Activated B cell treated with CpG ODN at 0.5 μM for 24 hours (primary cell): ENCODE measurements around the gene SCFD2. TPM values are rescaled to one million over a fixed set of nuclear protein-coding genes. Genes with fewer than 3 reads are reported as not detected.
"Not testable (repeated sequence)": the region's sequence is repeated elsewhere in the genome, so short reads cannot be mapped to it uniquely, and the experiment has no call there.

Experiments
- ATAC-seq: fragments of 200-7000 bp; cut with Tn5 transposase; one replicate; pipeline ENCODE4 v1.10.0; 2021; ENCODE audit warnings: low read depth, mild to moderate bottlenecking, moderate library complexity
- CTCF ChIA-PET: fragments of 350-600 bp; sonication (Branson Sonifier 250); formaldehyde crosslinking; loops from one replicate; lab custom pipeline; 2021; ENCODE audit warnings: antibody characterized with exemption; lab: Charles Lee
- POLR2A ChIA-PET: fragments of 350-600 bp; sonication (Branson Sonifier 250); formaldehyde crosslinking; loops from one replicate; lab custom pipeline; 2021; ENCODE audit warnings: antibody characterized with exemption; lab: Charles Lee
- DNase-seq: peaks from one replicate; pipeline ENCODE4 v3.0.0; 2022
- H3K27ac Mint-ChIP-seq: one replicate; pipeline ENCODE4 v1.8.0; 2020; ENCODE audit warnings: mixed read lengths
- H3K27me3 Mint-ChIP-seq: one replicate; pipeline ENCODE4 v1.8.0; 2021; ENCODE audit warnings: mixed read lengths
- H3K36me3 Mint-ChIP-seq: one replicate; pipeline ENCODE4 v1.8.0; 2021; ENCODE audit warnings: low read depth, mixed read lengths
- H3K4me1 Mint-ChIP-seq: one replicate; pipeline ENCODE4 v1.8.0; 2021; ENCODE audit warnings: mixed read lengths
- H3K4me3 Mint-ChIP-seq: one replicate; pipeline ENCODE4 v1.8.0; 2020; ENCODE audit warnings: mild to moderate bottlenecking, mixed read lengths
- H3K9me3 Mint-ChIP-seq: one replicate; pipeline ENCODE4 v1.8.0; 2020; ENCODE audit warnings: mixed read lengths
- intact Hi-C: fragments of 100-400 bp; cut with micrococcal nuclease; formaldehyde crosslinking; loops from one replicate; pipeline ENCODE4 v1.15.1; 2024
- total RNA-seq: library from RNA; stranded (reverse); gene quantifications from 2 replicates; pipeline ENCODE4 v1.2.3, GENCODE V29; 2022
- TF ChIP-seq, protein P1 (sequence below): fragments of 200-600 bp; IDR thresholded peaks from one replicate; pipeline ENCODE4 v1.8.0; 2022; ENCODE audit warnings: antibody characterized with exemption, mild to moderate bottlenecking

SCFD2 gene
- total RNA-seq, 1 donor from 2014 or later, result 46.6 TPM

DNA sequence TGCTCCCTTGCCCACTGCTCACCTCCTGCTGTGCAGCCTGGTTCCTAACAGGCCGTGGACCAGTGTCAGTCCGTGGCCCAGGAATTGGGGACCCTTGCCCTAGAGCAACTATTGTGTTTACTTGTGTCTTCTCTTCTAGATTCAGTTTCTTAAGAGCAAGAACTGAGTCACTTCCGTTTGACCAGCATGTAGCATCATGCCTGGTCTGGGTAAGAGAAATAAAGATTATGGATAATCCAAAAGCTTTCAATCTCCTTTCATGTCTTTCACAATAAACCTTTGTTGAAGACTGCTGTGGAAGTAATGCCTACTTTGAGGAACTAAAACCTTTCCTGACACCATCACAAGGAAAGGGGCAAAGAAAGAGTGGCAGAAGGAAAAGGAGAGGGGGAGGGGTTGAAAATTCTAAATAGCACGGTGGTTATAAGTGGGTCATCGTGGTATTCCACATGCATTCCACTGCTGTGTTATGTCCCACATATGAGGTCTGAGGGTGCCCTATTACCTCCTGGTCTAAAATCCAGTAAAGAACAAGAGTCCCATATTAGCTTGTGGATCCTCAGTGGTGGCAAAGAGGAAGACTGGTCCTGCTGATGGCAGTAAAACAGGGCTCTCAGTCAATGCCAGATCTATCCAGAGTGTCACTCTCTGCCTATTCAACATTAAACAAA, 370.4 kb downstream of the SCFD2 start:
- Mint-ChIP-seq H3K4me1 (no peaks in the 10 kb centered on the region), H3K27ac (no peak overlapping the region), H3K36me3 (peaks cover 1% of the 10 kb centered on the region), H3K9me3 (no peaks in the 10 kb centered on the region), H3K4me3 (no peak overlapping the region), H3K27me3 (no peaks in the 10 kb centered on the region)
- ChIA-PET CTCF (no interaction called here), POLR2A (no interaction called here)
- intact Hi-C loops, result no loop called here
- no peak for DNase-seq
- no peak for ATAC-seq
- TF ChIP-seq, protein P1, sequence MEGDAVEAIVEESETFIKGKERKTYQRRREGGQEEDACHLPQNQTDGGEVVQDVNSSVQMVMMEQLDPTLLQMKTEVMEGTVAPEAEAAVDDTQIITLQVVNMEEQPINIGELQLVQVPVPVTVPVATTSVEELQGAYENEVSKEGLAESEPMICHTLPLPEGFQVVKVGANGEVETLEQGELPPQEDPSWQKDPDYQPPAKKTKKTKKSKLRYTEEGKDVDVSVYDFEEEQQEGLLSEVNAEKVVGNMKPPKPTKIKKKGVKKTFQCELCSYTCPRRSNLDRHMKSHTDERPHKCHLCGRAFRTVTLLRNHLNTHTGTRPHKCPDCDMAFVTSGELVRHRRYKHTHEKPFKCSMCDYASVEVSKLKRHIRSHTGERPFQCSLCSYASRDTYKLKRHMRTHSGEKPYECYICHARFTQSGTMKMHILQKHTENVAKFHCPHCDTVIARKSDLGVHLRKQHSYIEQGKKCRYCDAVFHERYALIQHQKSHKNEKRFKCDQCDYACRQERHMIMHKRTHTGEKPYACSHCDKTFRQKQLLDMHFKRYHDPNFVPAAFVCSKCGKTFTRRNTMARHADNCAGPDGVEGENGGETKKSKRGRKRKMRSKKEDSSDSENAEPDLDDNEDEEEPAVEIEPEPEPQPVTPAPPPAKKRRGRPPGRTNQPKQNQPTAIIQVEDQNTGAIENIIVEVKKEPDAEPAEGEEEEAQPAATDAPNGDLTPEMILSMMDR, result no peak

DNA sequence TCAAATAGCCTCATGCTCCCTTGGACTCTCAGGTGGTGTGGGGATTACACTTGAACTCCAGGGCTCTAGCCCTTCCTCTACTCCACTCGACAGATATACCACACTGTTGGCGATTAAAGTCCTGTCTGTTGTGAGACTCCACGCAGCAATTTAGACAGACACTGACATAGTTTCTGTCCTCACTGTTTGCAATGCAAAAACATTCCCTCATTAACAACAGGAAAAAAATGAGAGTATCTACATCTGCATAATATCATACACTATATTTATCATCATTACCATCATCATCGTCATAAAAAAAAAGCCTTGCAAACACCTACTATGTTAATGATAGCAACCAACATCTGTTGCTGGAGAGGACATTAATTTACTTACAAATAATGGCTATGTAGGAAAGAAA, 371.3 kb downstream of the SCFD2 start:
- ChIA-PET POLR2A (no interaction called here), CTCF (no interaction called here)
- no peak for ATAC-seq
- H3K4me1 Mint-ChIP-seq, result no peaks in the 10 kb centered on the region
- intact Hi-C loops, result no loop called here
- DNase-seq, result no peak
- peaks cover 1% of the 10 kb centered on the region for H3K36me3 Mint-ChIP-seq
- no peak overlapping the region for H3K27ac Mint-ChIP-seq
- TF ChIP-seq, protein P1, result no peak
- H3K4me3 Mint-ChIP-seq, result no peak overlapping the region
- H3K9me3 Mint-ChIP-seq, result no peaks in the 10 kb centered on the region
- H3K27me3 Mint-ChIP-seq, result no peaks in the 10 kb centered on the region

DNA sequence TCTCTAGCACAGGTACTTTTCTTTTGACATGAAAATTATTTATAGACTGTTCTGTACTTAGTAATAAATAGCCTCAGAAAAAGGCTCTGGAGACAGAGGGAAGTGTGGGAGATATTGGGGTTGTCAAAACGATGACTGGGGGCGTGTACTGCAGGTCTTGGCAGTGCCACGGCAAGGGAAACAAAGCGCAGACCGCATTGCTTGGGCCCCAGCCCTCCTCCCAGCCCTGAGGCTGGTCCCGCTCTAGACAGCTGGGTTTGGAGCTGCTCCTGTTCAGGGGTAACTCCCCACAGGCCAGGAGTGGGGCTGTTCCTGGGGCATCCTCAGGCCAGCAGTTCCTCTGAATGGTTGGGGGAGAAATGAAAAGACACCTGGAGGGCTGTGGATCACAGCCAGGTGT, 372.1 kb downstream of the SCFD2 start:
- H3K36me3 Mint-ChIP-seq, result peaks cover 1% of the 10 kb centered on the region
- no peaks in the 10 kb centered on the region for H3K9me3 Mint-ChIP-seq
- no peaks in the 10 kb centered on the region for H3K4me1 Mint-ChIP-seq
- DNase-seq (no peak), ATAC-seq (no peak)
- H3K27ac Mint-ChIP-seq, result no peak overlapping the region
- ChIA-PET POLR2A (no interaction called here), CTCF (no interaction called here)
- TF ChIP-seq, protein P1, result no peak
- H3K4me3 Mint-ChIP-seq, result no peak overlapping the region
- no peaks in the 10 kb centered on the region for H3K27me3 Mint-ChIP-seq
- intact Hi-C loops, result no loop called here

DNA sequence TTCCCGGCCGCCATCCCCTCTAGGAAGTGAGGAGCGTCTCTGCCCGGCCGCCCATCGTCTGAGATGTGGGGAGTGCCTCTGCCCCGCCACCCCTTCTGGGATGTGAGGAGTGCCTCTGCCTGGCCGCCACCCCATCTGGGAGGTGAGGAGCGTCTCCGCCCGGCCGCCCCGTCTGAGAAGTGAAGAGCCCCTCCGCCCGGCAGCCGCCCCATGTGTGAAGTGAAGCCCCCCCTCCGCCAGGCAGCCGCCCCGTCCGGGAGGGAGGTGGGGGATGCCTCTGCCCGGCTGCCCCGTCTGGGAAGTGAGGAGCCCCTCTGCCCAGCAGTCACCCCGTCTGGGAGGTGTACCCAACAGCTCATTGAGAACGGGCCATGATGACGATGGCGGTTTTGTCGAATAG, 373.3 kb downstream of the SCFD2 start:
- ATAC-seq, H3K36me3 Mint-ChIP-seq, DNase-seq, H3K9me3 Mint-ChIP-seq, POLR2A ChIA-PET, intact Hi-C loops, H3K4me3 Mint-ChIP-seq, H3K27me3 Mint-ChIP-seq, CTCF ChIA-PET, H3K27ac Mint-ChIP-seq, H3K4me1 Mint-ChIP-seq: not testable (repeated sequence)

DNA sequence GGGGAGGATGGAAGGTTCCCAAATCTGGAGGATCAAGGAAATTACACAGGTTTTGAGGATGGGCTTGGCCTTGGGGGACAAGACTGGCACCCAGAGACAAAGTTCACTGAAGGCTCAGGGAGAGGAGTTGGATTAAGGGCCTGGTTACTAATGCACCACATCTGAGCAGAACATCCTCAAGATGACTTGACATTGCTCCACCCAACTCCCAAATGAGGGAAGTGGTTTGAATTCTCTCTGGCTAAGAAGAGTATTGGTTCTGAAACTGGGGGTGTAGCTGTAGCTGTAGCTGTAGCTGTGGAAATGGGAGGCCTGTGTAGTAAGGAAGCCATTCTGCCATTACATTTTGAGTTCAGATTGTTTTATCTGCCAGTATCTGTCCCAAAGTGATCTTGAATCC, 374.4 kb downstream of the SCFD2 start:
- H3K9me3 Mint-ChIP-seq, result no peaks in the 10 kb centered on the region
- no peak for ATAC-seq
- POLR2A ChIA-PET, result no interaction called here
- H3K36me3 Mint-ChIP-seq, result peaks cover 1% of the 10 kb centered on the region
- TF ChIP-seq, protein P1, result no peak
- no peaks in the 10 kb centered on the region for H3K4me1 Mint-ChIP-seq
- DNase-seq, result no peak
- intact Hi-C loops, result no loop called here
- H3K27ac Mint-ChIP-seq, result no peak overlapping the region
- CTCF ChIA-PET, result no interaction called here
- no peak overlapping the region for H3K4me3 Mint-ChIP-seq
- no peaks in the 10 kb centered on the region for H3K27me3 Mint-ChIP-seq

DNA sequence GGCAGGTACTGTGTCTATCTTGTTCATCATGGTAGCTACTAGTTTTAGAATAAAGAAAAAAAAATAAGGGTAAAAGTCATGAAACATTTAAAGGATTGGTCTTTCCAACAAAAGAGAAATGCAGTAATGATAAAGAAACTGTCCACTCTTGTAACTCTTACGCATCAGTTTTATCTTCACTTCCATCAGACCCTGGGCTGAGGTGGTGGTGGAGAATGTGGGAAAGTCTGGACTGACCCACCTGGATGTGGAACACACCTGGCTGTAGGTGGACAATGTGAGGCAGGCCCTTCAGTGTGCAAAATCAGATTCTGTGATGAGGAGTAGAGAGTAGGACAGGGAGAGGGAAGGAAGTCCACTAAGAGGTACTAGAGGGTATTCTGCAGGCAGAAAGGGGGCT, 375.2 kb downstream of the SCFD2 start:
- no peak for DNase-seq
- no peak overlapping the region for H3K4me3 Mint-ChIP-seq
- intact Hi-C loops, result no loop called here
- H3K4me1 Mint-ChIP-seq, result no peaks in the 10 kb centered on the region
- H3K9me3 Mint-ChIP-seq, result no peaks in the 10 kb centered on the region
- TF ChIP-seq, protein P1, result no peak
- H3K36me3 Mint-ChIP-seq, result peaks cover 1% of the 10 kb centered on the region
- ChIA-PET CTCF (no interaction called here), POLR2A (no interaction called here)
- H3K27ac Mint-ChIP-seq, result no peak overlapping the region
- H3K27me3 Mint-ChIP-seq, result no peaks in the 10 kb centered on the region
- no peak for ATAC-seq
